Measurements from ENCODE around the gene IGFBP6.
A peak's percentile ranks its signal among the peaks of the same experiment; 100 is the strongest.
"Not testable (repeated sequence)": the region's sequence is repeated elsewhere in the genome, so short reads cannot be mapped to it uniquely, and the experiment has no call there.

The IGFBP6 gene

GRCh38 chr12:53098354-53098981, 1.0 kb downstream of the IGFBP6 start:
- DNase-seq = no peak

GRCh38 chr12:53099071-53099882, 1.8 kb downstream of the IGFBP6 start:
- peak; percentile 91 for DNase-seq

GRCh38 chr12:53100466-53101151, 3.1 kb downstream of the IGFBP6 start:
- no peak for DNase-seq

GRCh38 chr12:53101266-53101665, 3.8 kb downstream of the IGFBP6 start:
- DNase-seq = no peak

GRCh38 chr12:53101931-53102781, 4.7 kb downstream of the IGFBP6 start:
- no peak for DNase-seq

- DNase-seq = peak; percentile 23
These were observed 5.7 kb downstream of the IGFBP6 start, which contains the start of gene SOAT2 for GRCh38 chr12:53102883-53103807. SOAT2 (plus strand) TSS chr12:53103486; CDS start chr12:53103578, 92 bp downstream.

- DNase-seq = no peak
These were observed 6.4 kb downstream of the IGFBP6 start for GRCh38 chr12:53103860-53104305.

GRCh38 chr12:53105256-53105655, 7.8 kb downstream of the IGFBP6 start:
- DNase-seq = no peak

- DNase-seq = no peak
These were observed 8.4 kb downstream of the IGFBP6 start for GRCh38 chr12:53105712-53106439.

GRCh38 chr12:53107122-53107521, 9.7 kb downstream of the IGFBP6 start:
- DNase-seq = no peak

- DNase-seq = not testable (repeated sequence)
These were observed 15.0 kb downstream of the IGFBP6 start for GRCh38 chr12:53112431-53112830.

- no peak for DNase-seq
These were observed 15.8 kb downstream of the IGFBP6 start for GRCh38 chr12:53113136-53113705.

- DNase-seq = no peak
These were observed 16.5 kb downstream of the IGFBP6 start for GRCh38 chr12:53113951-53114350.

GRCh38 chr12:53115112-53115890, 17.8 kb downstream of the IGFBP6 start:
- no peak for DNase-seq

- no peak for DNase-seq
These were observed 18.6 kb downstream of the IGFBP6 start for GRCh38 chr12:53115891-53116648.

- no peak for DNase-seq
These were observed 21.4 kb downstream of the IGFBP6 start for GRCh38 chr12:53118751-53119300.

- no peak for DNase-seq
These were observed 23.4 kb downstream of the IGFBP6 start for GRCh38 chr12:53120685-53121525.
